ENCODE results near the gene HMG20A.

The HMG20A gene

DNA sequence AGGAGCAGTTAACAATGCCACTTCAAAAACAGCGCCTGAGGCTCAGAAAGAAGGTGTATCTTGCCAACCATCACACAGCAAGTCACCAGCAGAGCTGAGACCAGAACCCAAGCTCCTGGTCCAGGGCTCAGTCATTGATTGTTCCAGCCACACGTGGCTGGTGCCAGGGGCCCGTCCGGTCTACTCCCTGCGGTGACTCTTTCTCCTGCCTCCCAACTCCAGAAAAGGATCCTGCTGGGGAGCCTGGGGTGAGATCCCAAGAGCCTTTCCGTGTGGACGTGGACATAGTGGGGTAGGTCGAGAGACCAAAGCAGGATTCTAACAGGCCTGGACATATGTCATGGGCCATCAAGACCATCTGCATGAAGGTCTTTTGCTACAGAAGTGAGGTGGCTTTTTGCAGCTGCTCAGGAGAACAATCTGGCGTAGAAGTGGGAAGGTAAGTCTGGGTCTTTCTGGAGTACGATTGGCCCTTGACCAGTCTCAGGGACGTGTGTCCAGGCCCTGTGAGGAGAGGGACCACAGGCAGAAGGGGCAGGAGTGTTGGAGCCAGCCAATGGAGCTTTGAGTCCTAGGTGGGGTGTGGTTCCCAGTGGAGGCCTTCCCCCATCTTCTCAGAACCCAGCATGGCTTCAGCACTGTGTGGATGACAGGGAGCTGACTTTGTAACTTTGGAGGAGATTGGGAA, 105.4 kb downstream of the HMG20A start:
- DNase-seq, result no peak

DNA sequence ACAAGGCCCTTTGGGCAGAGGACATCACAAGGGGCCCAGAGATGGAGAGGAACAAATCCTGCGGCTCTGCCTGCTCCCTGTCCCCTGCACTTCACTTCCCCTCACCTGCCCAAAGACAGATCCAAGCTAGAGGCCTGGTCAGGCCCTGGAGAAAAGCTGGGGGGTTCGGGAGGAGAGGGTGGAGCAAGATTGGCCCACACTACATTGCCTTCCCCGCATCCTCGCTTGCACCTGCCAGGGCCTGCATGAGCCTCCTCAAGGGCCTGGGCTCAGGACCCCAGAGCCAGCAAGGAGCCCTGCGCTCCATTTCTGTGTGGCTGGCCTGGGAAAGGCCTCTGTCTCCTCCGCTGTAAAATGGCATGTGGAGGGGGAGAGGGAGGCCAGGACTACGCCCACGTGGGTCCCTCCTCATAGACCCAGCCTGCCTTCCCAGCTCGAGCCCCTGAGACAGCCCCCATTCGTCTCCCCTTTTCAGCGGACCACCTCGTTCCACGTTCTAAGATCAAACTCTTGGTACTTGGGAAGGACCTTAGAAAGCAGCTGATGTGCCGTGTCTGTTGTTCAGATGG, 106.0 kb downstream of the HMG20A start:
- DNase-seq, result no peak

DNA sequence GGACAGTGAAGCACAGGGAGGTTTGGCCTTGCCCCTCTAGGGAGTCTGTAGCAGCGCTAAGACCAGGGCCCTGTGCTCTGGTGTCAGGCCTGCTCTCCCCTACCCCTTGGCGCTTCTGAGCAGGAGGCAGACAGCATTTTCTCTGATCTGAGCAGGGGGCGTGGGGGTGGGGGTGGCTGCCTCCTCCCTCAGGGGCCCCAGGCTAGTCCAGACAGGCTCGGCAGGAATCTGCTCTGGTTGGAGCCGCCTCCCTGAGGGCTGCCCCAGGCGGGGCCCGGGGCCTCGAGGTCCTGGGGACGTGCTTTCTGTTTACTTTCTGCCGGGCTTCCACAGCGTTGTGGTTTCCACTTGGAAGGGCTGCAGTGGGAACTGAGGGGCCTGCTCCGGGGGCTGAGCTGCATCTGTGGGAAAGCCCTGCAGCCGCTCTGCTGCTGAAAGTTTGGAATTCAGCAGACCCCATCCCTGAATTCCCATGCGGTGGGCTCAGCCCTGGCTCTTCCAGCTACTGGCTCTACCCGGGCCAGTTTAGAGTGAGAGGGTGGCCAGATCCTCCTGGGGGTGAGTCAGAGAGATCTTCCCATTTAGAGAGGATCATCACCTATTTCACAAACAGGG, 106.6 kb downstream of the HMG20A start:
- peak in 2 of 3 experiments; percentile 73 to 81 for DNase-seq

DNA sequence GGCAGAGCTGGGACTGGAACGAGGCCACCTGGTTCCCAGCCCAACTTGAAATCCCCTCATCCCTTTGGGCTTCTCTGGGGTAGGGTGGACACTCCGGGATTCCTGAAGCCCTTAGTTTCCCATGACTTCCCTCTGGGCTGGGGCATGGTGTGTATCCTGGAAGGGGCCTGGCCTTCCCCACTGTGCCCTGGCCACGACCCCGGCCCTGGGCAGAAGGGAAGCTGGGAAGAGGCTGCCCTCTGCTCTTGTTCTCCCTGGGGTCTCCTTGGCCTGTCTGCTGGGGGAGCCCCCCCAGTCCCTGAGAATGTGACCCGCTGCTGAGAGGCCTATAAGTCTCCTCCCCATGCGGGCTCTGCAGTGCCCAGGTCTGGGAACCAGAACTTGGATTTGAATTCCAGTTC, 107.1 kb downstream of the HMG20A start:
- DNase-seq, result no peak

DNA sequence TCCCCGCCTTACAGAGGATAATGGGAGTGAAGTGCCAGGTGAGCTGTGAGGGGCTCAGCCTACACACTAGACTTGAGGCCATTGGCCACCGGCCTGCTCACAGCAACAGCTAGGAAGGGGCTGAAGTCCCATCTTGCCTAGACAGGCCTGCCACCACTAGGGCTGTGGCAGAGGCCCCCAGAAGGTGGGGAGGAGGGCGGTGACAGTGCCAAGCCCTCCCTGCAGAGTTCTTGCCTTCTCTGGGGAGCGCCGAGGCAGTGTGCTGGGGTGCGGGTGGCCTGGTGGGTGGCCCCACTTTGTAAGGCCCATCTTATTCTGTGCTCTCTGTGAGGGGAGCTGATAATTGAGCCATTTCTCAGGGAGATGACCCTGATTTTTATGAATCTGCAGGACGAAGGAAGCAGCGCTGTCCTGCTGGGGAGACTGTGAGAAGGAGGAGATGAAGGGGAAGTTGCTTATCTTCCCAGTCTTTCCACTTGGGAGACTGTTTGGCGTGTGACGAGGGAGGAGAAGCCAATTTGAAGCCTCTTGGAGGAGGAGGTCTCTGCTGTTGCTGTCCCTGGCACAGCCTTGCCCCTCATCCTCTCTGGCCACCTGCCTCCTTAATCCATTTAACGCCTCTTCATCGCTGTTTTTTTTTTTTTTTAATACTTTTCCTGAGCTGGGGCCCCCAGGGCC, 107.7 kb downstream of the HMG20A start:
- DNase-seq, result no peak

DNA sequence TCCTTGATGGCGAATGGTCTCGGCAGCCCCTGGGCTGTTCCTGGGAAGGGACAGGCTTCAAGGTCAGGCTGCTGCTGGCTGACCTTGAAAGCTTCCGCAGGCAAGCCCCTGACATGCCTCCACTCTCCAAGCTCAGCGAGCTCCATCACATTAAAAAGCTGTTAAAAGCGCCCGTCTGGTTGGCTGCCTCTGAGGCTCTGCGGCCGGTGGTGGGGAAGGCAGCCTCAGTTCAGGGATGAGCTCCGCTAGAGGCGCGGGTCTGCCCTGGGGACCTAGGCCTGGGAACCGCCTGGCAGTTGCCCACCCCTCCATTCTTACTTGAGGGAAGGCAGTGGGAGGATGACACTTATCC, 108.3 kb downstream of the HMG20A start:
- no peak for DNase-seq

DNA sequence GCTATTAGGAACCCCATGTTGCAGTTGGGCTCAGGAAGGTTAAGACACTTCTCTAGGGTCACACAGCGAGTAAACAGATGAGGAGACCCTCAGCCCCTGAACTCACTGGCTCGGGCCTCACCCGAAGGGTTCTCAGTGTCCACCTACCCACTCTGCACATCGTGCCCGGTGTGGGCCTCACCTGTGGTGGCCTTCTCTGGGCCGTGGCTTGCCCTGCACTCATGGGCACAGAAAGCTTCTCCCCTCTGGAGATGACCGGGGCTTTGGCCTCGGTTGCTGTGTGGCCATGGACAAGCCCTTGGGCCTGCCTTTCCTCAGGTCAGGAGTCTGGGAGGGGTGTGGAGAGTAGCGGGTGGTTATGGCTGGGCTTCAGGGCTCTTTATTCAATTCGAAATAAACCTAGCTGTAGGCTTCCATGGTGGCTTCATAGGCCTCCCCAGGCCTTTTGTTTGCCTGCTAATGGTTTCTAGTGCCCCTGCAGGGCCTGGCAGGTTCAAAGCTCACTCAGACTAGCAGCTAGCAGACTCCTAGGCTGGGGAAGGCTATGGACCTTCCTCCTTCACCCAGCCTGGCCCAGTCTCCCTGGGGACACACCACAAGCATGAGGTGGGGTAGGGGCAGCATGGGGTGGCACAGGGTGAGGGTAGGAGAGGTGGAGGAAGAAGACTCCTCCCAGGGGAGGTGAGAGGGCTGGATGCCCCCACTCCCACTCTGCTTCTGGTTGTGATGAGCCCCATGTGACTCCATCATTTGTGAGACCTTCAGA, 108.9 kb downstream of the HMG20A start:
- no peak for DNase-seq

DNA sequence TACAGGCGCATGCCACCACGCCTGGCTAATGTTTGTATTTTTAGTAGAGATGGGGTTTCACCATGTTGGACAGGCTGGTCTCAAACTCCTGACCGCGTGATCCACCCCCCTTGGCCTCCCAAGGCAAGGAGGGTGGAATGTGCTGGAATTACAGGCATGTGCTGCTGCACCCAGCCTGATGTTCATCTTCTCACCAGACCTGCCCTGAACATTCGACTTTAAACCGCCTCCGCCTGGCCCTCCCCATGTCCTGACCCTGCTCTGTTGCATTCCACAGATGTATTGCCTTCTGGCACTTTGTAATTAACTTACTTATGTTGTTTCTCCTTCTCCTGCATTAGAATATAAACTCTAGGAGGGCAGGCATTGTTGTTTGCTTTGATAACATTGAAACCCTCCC, 109.9 kb downstream of the HMG20A start:
- no peak for DNase-seq

DNA sequence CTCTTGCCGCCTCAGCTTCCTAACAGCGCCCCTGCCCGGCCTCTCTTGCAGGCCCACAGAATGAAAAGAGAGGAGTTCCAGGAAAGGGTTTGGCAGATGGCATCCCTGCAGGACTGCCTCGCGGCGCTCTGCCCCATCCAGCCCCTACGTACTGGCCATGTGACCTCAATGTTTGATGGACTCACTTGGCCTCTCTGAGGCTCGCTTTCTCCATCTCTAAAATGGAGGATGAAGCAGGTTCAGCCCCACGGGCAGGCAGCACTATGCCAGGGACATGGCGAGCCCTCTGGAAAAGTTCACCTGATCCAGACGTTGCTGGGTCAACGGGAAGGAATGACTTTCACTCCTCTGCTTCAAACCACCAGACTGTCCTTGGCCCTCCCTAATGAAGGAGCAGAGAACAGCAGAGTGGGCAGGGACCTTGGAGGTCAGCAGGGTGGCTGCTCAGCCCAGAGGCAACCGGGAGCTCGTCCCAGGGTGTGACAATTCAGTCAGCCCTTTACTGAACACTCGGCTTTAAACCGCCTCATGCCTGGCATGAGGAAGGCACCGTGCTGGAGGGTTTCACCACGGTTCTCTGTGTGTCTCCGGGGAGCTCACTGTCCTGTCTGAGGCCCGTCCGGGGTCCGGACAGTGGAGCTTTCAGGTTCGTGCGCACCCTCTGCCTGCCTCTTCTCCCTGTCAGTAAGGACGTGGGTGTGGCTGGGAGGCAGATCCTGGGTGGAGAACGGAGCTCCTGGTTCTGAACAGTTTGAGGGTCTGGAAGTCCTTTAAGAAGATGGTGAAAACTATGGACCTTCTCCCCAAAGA, 110.7 kb downstream of the HMG20A start:
- no peak for DNase-seq

DNA sequence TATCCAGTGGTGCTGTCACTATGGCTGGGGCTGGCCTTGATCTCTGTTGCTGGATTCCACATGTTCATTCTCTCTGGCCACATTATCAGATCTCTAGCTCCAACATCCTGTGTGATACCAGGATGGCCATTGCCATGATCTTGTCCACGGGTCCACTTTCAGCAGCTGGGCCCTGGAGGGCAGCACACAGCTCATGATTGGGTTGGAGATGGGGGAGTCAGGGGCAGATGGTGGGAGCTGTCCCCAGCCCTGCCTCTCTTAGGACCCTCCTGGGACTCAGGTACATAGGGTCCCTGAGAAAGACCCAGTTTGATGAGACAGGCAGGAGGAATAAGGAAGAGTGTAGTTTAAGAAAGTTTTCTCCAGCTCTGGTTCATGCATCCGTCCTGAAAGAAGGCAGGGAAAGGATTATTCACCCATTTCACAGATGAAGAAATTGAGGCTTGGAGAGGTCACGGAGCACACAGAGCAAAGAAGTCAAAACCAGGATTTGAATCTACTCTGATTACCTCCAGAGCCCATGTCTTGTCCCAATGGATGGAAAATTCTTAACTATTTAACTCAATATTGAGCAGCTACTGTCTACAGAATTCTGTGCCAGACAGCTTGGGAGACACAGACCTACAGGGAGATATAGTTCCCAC, 111.5 kb downstream of the HMG20A start:
- DNase-seq, result no peak

DNA sequence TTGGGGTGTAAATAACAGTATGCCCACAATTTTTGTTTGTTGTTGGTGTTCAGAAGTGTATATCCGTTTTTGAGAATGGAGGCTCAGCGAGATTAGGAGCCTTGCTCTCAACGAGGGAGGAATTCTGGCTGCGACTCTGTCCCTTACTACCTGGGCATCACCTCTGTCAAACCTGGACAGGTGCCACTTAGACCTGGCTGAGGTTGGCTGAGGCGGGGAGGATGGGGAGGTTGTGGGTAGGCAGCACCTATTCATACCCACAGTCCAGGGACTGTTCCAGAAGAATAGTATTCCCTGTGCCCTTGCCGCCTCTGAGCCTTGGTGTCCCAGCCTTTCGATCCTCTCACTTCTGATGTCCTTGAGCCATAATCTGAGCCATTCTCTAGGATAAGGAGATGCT, 112.2 kb downstream of the HMG20A start:
- no peak for DNase-seq

DNA sequence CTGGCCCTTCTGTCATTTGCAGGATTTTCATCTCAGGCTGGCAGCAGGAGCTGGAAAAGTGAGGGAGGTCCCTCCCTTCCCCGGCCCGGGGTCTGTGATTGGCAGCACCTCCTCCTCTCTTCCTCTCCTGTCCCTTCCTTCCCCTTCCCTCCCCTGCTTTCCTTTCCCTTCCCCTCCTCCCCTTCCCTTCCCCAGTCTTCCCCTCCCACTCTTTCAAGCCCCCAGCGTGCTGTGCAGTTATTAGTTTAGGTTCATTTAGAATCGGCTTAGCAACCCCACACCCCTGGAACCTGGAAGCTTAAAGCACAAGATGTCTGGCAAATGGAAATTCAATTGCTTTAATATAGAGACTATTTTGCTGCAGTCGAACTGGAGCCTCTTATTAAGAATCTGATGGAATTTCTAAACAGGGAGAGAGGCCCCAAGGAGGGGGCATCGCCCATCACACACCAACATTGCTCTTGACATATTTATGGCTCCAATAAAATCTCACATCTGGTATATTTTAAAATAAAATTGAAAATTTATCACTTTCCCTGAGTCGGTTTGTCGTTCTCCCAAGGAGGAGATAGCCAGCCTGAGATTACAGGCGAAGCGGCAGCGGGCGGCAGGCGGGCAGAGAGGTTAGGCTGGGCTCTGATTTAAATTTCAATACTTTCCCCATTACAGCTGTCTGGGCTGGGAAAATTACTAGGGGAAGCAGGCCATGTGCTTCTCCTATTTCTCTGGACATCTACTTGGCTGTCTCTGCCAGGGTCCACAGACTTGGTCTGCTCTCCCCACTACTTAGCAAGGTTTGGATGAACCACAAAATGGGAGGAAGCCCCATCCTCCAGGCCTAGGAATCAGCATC, 113.1 kb downstream of the HMG20A start:
- DNase-seq, result no peak
